ENCODE measurements around the gene RNF17.
A peak's percentile ranks its signal among the peaks of the same experiment; 100 is the strongest.

The RNF17 gene

GRCh38 chr13:24842549-24843274 lies 78.7 kb downstream of the RNF17 start:
- no peak for TF ChIP-seq JUND (IDR thresholded peaks at IDR 0.05; ENCODE audit: low read depth)
- in situ Hi-C loops (cut with HindIII; ENCODE audit: low pct_unique_long_range_greater_than_20kb, low sequenced_read_pairs): no loop called here
- DNase-seq (ENCODE audit: low read depth in 1 of 2, low spot score in 1 of 2): no peak

- in situ Hi-C loops (cut with HindIII; ENCODE audit: low pct_unique_long_range_greater_than_20kb, low sequenced_read_pairs): no loop called here
- DNase-seq (ENCODE audit: low read depth in 1 of 2, low spot score in 1 of 2): no peak
- TF ChIP-seq JUND (IDR thresholded peaks at IDR 0.05; ENCODE audit: low read depth): no peak
These were observed 87.6 kb downstream of the RNF17 start for GRCh38 chr13:24851546-24851945.

GRCh38 chr13:24854311-24854710 lies 90.3 kb downstream of the RNF17 start:
- in situ Hi-C loops (cut with HindIII; ENCODE audit: low pct_unique_long_range_greater_than_20kb, low sequenced_read_pairs): no loop called here
- no peak for DNase-seq (ENCODE audit: low read depth in 1 of 2, low spot score in 1 of 2)
- TF ChIP-seq JUND (IDR thresholded peaks at IDR 0.05; ENCODE audit: low read depth): no peak

- in situ Hi-C loops (cut with HindIII; ENCODE audit: low pct_unique_long_range_greater_than_20kb, low sequenced_read_pairs): no loop called here
- TF ChIP-seq JUND (IDR thresholded peaks at IDR 0.05; ENCODE audit: low read depth): no peak
- no peak for DNase-seq (ENCODE audit: low read depth in 1 of 2, low spot score in 1 of 2)
These were observed 95.0 kb downstream of the RNF17 start for GRCh38 chr13:24858953-24859352.

GRCh38 chr13:24860770-24861169 lies 96.8 kb downstream of the RNF17 start:
- TF ChIP-seq JUND (IDR thresholded peaks at IDR 0.05; ENCODE audit: low read depth): no peak
- DNase-seq (ENCODE audit: low read depth in 1 of 2, low spot score in 1 of 2): no peak
- in situ Hi-C loops (cut with HindIII; ENCODE audit: low pct_unique_long_range_greater_than_20kb, low sequenced_read_pairs): no loop called here

GRCh38 chr13:24861617-24862362 lies 97.8 kb downstream of the RNF17 start:
- in situ Hi-C loops (cut with HindIII; ENCODE audit: low pct_unique_long_range_greater_than_20kb, low sequenced_read_pairs): no loop called here
- no peak for DNase-seq (ENCODE audit: low read depth in 1 of 2, low spot score in 1 of 2)
- no peak for TF ChIP-seq JUND (IDR thresholded peaks at IDR 0.05; ENCODE audit: low read depth)

GRCh38 chr13:24863748-24864540 lies 100.0 kb downstream of the RNF17 start:
- TF ChIP-seq JUND (IDR thresholded peaks at IDR 0.05; ENCODE audit: low read depth): no peak
- no peak for DNase-seq (ENCODE audit: low read depth in 1 of 2, low spot score in 1 of 2)
- in situ Hi-C loops (cut with HindIII; ENCODE audit: low pct_unique_long_range_greater_than_20kb, low sequenced_read_pairs): no loop called here

GRCh38 chr13:24864579-24864978 lies 100.6 kb downstream of the RNF17 start:
- no peak for DNase-seq (ENCODE audit: low read depth in 1 of 2, low spot score in 1 of 2)
- in situ Hi-C loops (cut with HindIII; ENCODE audit: low pct_unique_long_range_greater_than_20kb, low sequenced_read_pairs): no loop called here
- no peak for TF ChIP-seq JUND (IDR thresholded peaks at IDR 0.05; ENCODE audit: low read depth)

- in situ Hi-C loops (cut with HindIII; ENCODE audit: low pct_unique_long_range_greater_than_20kb, low sequenced_read_pairs): no loop called here
- no peak for TF ChIP-seq JUND (IDR thresholded peaks at IDR 0.05; ENCODE audit: low read depth)
- no peak for DNase-seq (ENCODE audit: low read depth in 1 of 2, low spot score in 1 of 2)
These were observed 101.4 kb downstream of the RNF17 start for GRCh38 chr13:24865163-24865953.

GRCh38 chr13:24866488-24866887 lies 102.5 kb downstream of the RNF17 start:
- TF ChIP-seq JUND (IDR thresholded peaks at IDR 0.05; ENCODE audit: low read depth): no peak
- no peak for DNase-seq (ENCODE audit: low read depth in 1 of 2, low spot score in 1 of 2)
- in situ Hi-C loops (cut with HindIII; ENCODE audit: low pct_unique_long_range_greater_than_20kb, low sequenced_read_pairs): no loop called here

GRCh38 chr13:24868874-24869273 lies 104.9 kb downstream of the RNF17 start:
- no peak for TF ChIP-seq JUND (IDR thresholded peaks at IDR 0.05; ENCODE audit: low read depth)
- in situ Hi-C loops (cut with HindIII; ENCODE audit: low pct_unique_long_range_greater_than_20kb, low sequenced_read_pairs): no loop called here
- peak in 1 of 2 experiments; percentile 45 for DNase-seq (ENCODE audit: low read depth in 1 of 2, low spot score in 1 of 2)

- no peak for TF ChIP-seq JUND (IDR thresholded peaks at IDR 0.05; ENCODE audit: low read depth)
- in situ Hi-C loops (cut with HindIII; ENCODE audit: low pct_unique_long_range_greater_than_20kb, low sequenced_read_pairs): no loop called here
- DNase-seq (ENCODE audit: low read depth in 1 of 2, low spot score in 1 of 2): no peak
These were observed 106.4 kb downstream of the RNF17 start for GRCh38 chr13:24870380-24870760.

All from T47D (cell line).